Measurements from ENCODE around the gene KRTAP5-7. TPM values are rescaled to one million over a fixed set of nuclear protein-coding genes. Genes with fewer than 3 reads are reported as not detected.

KRTAP5-7 gene
- total and polyA plus RNA-seq, 2 of the 8 experiments (the other 6 are each of a cell fraction or from before 2014, with no cell fraction given), result not detected

DNA sequence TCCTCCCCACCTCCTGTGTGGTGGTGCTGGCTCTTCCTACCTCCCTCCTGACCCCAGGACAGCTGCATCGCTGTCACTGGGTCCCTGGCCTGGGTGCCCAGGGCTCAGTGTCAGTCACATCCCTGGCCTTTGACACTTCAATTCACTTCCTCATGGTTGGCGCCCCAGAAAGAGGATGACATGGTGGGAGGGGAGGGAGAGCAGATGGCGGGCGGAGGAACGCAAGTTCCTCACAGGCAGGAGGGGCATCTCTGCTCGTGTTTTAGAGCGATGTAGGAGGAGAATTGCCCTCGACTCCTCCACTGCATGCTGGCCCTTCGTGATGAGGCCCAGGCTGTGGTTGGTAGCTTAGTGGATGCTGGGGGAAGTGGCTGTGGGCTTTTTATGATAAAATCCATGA, 35.1 kb upstream of the KRTAP5-7 start:
- ChIA-PET CTCF (ENCODE audit: partially characterized antibody) (interaction anchor here (0.6 to 1.6 kb wide), 3 partner anchors 12 to 422 kb away, joined by 3 to 6 read pairs (median 5); no protein-coding TSS in a partner anchor), POLR2A (ENCODE audit: partially characterized antibody) (no interaction called here)
- H3K9ac ChIP-seq (replicated peaks in 1 of 4; ENCODE audit: extremely low read depth in 1 of 4, low read depth in 3 of 4, low read length in 3 of 4), result no peak overlapping the region
- peaks cover 0 to 6% of the 10 kb centered on the region in 2 experiments for H4K20me1 ChIP-seq (replicated peaks in 1 of 2; ENCODE audit: control insufficient read depth in 1 of 2, insufficient read depth in 2 of 2, low read length in 2 of 2)
- no peak overlapping the region for H4K91ac ChIP-seq (replicated peaks; ENCODE audit: insufficient read length, low read length)
- no peak overlapping the region for H3K4me3 ChIP-seq (ENCODE audit: extremely low read depth in 1 of 4, insufficient read depth in 2 of 4, low read depth in 3 of 4, low read length in 4 of 4)
- no peak overlapping the region for H4K5ac ChIP-seq (ENCODE audit: insufficient read length, low read depth, low read length)
- FAIRE-seq (no peak), DNase-seq (ENCODE audit: low read depth in 1 of 2, low spot score in 2 of 2) (peak in 1 of 2 experiments; percentile 8)
- H4K8ac ChIP-seq (ENCODE audit: extremely low read depth, insufficient read depth, low read length), result no peak overlapping the region
- no peaks in the 10 kb centered on the region for H3K23me2 ChIP-seq (ENCODE audit: low read depth, low read length)
- H3K79me1 ChIP-seq (ENCODE audit: low read depth, low read length), result no peaks in the 10 kb centered on the region
- H3K36me3 ChIP-seq (ENCODE audit: control insufficient read depth in 2 of 4, insufficient read depth in 4 of 4, low read length in 3 of 4), result peaks cover 0 to 9% (median 3%) of the 10 kb centered on the region in 4 experiments; a peak in 4 of 8 replicates
- no peak overlapping the region for H3K4ac ChIP-seq (replicated peaks; ENCODE audit: insufficient read length, low read depth, low read length)
- H3K18ac ChIP-seq (ENCODE audit: extremely low read depth, low read length), result no peak overlapping the region
- no peak overlapping the region for H3K14ac ChIP-seq (ENCODE audit: insufficient read length)
- no peak overlapping the region for H2AFZ ChIP-seq (ENCODE audit: low read length)
- H3K9me3 ChIP-seq (ENCODE audit: insufficient read depth in 2 of 2, low read depth in 1 of 2, low read length in 1 of 2), result no peaks in the 10 kb centered on the region
- H3K56ac ChIP-seq (replicated peaks; ENCODE audit: insufficient read length, low read depth, low read length), result no peak overlapping the region
- no peak overlapping the region for H2BK15ac ChIP-seq (ENCODE audit: low read length)
- no peak overlapping the region for H2BK12ac ChIP-seq (ENCODE audit: low read depth, low read length)
- no peak overlapping the region for H2BK20ac ChIP-seq (ENCODE audit: low read length)
- no peak overlapping the region for H3K27ac ChIP-seq (ENCODE audit: low read depth, low read length)
- no peaks in the 10 kb centered on the region for H3K27me3 ChIP-seq (replicated peaks in 1 of 4; ENCODE audit: control insufficient read depth in 3 of 4, extremely low read depth in 1 of 4, insufficient read depth in 3 of 4, low read length in 3 of 4)
- H2BK5ac ChIP-seq (ENCODE audit: low read depth, low read length), result no peak overlapping the region
- no peak overlapping the region for H3K4me2 ChIP-seq (ENCODE audit: insufficient read depth in 1 of 2, low read depth in 2 of 2, low read length in 2 of 2)
- H2BK120ac ChIP-seq (replicated peaks; ENCODE audit: low read depth, low read length), result no peak overlapping the region
- H3K23ac ChIP-seq (ENCODE audit: insufficient read length), result no peak overlapping the region
- no peaks in the 10 kb centered on the region for H3K79me2 ChIP-seq (ENCODE audit: control insufficient read depth in 1 of 2, insufficient read depth in 2 of 2, low read length in 2 of 2)
- no peak overlapping the region for H2AK5ac ChIP-seq (ENCODE audit: low read depth, low read length)
- WGBS, 2 experiments (ENCODE audit: extremely low coverage in 1 of 2, insufficient coverage in 1 of 2, insufficient read length in 1 of 2, insufficient replicate concordance in 2 of 2, low coverage in 1 of 2, low lambda C conversion rate in 2 of 2, missing lambda C conversion rate in 1 of 2), result 83% methylated on average over 9 of the region's 9 CpGs; no CpG with 5 or more reads in 1 of the 2 experiments
- H3K4me1 ChIP-seq (replicated peaks in 1 of 4; ENCODE audit: control insufficient read depth in 3 of 4, insufficient read depth in 4 of 4, low read length in 3 of 4), result no peaks in the 10 kb centered on the region
- no peak for TF ChIP-seq SRF (IDR thresholded peaks at IDR 0.05; ENCODE audit: low read depth, low read length)
- TF ChIP-seq NRF1 (IDR thresholded peaks at IDR 0.05; ENCODE audit: low read depth, low read length), result no peak
- no peak for TF ChIP-seq RAD21 (IDR thresholded peaks at IDR 0.05 in 1 of 2, conservative IDR thresholded peaks at IDR 0.05 in 1 of 2; ENCODE audit: low read depth in 2 of 2, low read length in 2 of 2)
- TF ChIP-seq POLR2AphosphoS5 (IDR thresholded peaks at IDR 0.05; ENCODE audit: low read depth, low read length), result no peak
- TF ChIP-seq CREB1 (IDR thresholded peaks at IDR 0.05), result no peak
- no peak for TF ChIP-seq PHF8 (conservative IDR thresholded peaks at IDR 0.05; ENCODE audit: low read depth, low read length)
- no peak for TF ChIP-seq RBBP5 (IDR thresholded peaks at IDR 0.05; ENCODE audit: borderline replicate concordance, low read depth, low read length)
- TF ChIP-seq NANOG (IDR thresholded peaks at IDR 0.05; ENCODE audit: insufficient read depth, low read depth, low read length, poor library complexity, severe bottlenecking), result no peak
- no peak for TF ChIP-seq CEBPB (IDR thresholded peaks at IDR 0.05; ENCODE audit: low read depth, low read length)
- TF ChIP-seq BRCA1 (IDR thresholded peaks at IDR 0.05; ENCODE audit: low read depth, low read length), result no peak
- TF ChIP-seq TEAD4 (IDR thresholded peaks at IDR 0.05; ENCODE audit: low read depth, low read length), result no peak
- TF ChIP-seq KDM5A (IDR thresholded peaks at IDR 0.05; ENCODE audit: low read length), result no peak
- TF ChIP-seq, protein P1, sequence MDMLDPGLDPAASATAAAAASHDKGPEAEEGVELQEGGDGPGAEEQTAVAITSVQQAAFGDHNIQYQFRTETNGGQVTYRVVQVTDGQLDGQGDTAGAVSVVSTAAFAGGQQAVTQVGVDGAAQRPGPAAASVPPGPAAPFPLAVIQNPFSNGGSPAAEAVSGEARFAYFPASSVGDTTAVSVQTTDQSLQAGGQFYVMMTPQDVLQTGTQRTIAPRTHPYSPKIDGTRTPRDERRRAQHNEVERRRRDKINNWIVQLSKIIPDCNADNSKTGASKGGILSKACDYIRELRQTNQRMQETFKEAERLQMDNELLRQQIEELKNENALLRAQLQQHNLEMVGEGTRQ (IDR thresholded peaks at IDR 0.05; ENCODE audit: low read length), result no peak
- TF ChIP-seq POU5F1 (IDR thresholded peaks at IDR 0.05; ENCODE audit: low read depth, low read length), result no peak
